Memory B cell (primary cell): ENCODE results near the gene NEK6.
A peak's percentile ranks its signal among the peaks of the same experiment; 100 is the strongest.

Experiments used
- ATAC-seq: fragments of 150-1000 bp; cut with Tn5 transposase; 2 replicates; pipeline ENCODE4 v1.10.0; 2021; ENCODE audit warnings: low read depth, mild to moderate bottlenecking, moderate library complexity
- DNase-seq, 2 donors: peaks; one replicate each; pipeline ENCODE4 v3.0.0; 2022; ENCODE audit warnings: low spot score in 2 of 2
- H3K27ac Mint-ChIP-seq: one replicate; pipeline ENCODE4 v1.8.0; 2022; ENCODE audit warnings: mild to moderate bottlenecking, moderate library complexity, mixed read lengths
- H3K27me3 Mint-ChIP-seq: one replicate; pipeline ENCODE4 v1.8.0; 2022; ENCODE audit warnings: mixed read lengths
- H3K36me3 Mint-ChIP-seq: one replicate; pipeline ENCODE4 v1.8.0; 2022; ENCODE audit warnings: mild to moderate bottlenecking, mixed read lengths
- H3K4me1 Mint-ChIP-seq: one replicate; pipeline ENCODE4 v1.8.0; 2022; ENCODE audit warnings: mixed read lengths
- H3K4me3 Mint-ChIP-seq: one replicate; pipeline ENCODE4 v1.8.0; 2022; ENCODE audit warnings: mild to moderate bottlenecking, moderate library complexity, mixed read lengths
- H3K9me3 Mint-ChIP-seq: one replicate; pipeline ENCODE4 v1.8.0; 2022; ENCODE audit warnings: mixed read lengths

NEK6 gene

GRCh38 chr9:124329206-124329792 is 71.5 kb downstream of the NEK6 start:
- Mint-ChIP-seq H3K27me3 (no peaks in the 10 kb centered on the region), H3K4me3 (no peak overlapping the region), H3K36me3 (peaks cover 27% of the 10 kb centered on the region), H3K27ac (no peak overlapping the region), H3K4me1 (peaks cover 13% of the 10 kb centered on the region), H3K9me3 (no peaks in the 10 kb centered on the region)
- ATAC-seq = no peak
- no peak for DNase-seq

DNA sequence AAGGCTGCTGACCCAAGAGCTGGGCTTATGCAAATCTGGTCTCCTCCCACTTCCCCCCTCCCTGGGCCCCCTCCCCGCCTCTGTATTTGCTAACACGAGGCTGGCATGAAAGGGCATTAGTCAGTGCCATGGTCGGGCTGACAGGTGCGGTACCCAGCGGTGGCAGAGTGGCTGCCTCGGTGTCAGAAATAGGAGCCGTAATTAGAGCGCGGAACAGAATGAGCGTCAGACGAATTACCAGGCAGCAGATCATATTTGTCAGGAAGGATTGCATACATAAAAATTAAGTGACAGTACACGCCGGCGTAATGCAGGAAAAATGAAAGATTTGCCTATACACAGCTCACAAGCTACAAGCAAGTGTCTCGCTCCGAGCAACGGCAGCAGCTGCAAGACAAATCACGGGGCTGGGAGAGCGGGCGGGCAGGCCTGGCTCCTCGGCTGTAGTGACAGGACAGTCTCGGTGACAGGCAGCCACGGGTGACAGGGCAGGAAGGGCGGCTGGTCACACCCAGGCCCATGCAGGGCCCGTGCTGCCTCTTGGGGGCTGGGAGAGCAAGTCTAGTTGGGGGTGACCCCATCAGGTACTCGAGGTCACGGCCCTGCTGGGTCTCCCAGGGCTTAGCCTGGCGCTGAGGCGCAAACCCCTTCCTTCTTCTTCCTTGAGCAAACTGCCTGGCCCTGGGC is 72.4 kb downstream of the NEK6 start:
- DNase-seq = no peak

DNA sequence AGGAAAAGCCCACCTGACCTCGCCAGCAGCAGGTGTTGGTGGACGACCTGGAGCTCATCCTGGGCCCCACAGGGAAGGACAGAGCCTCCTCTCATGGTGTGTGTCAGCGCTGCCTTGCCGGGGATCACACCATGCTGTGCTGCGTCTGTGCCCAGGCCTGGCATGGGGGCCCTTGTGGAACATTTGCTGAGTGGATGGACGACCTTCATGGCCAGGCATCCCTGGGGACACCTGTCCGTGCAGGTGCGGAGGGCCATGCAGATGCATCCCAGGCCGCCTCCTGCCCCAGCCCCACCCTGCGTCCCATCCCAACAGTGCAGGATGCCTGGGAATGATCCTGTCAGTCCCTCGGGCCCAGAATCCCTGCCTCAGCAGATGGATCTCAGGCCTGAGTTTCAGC is 73.8 kb downstream of the NEK6 start:
- DNase-seq (no peak), ATAC-seq (no peak)
- H3K36me3 Mint-ChIP-seq = peaks cover 42% of the 10 kb centered on the region
- H3K27ac Mint-ChIP-seq = no peak overlapping the region
- peaks cover 4% of the 10 kb centered on the region for H3K4me1 Mint-ChIP-seq
- H3K9me3 Mint-ChIP-seq = no peaks in the 10 kb centered on the region
- H3K4me3 Mint-ChIP-seq = no peak overlapping the region
- H3K27me3 Mint-ChIP-seq = no peaks in the 10 kb centered on the region

More for the DNA sequence above, 72.4 kb downstream of the NEK6 start:
- H3K9me3 Mint-ChIP-seq = no peaks in the 10 kb centered on the region
- no peak overlapping the region for H3K27ac Mint-ChIP-seq
- H3K36me3 Mint-ChIP-seq = peaks cover 32% of the 10 kb centered on the region
- H3K27me3 Mint-ChIP-seq = no peaks in the 10 kb centered on the region
- no peak for ATAC-seq
- H3K4me1 Mint-ChIP-seq = peaks cover 7% of the 10 kb centered on the region
- H3K4me3 Mint-ChIP-seq = no peak overlapping the region

DNA sequence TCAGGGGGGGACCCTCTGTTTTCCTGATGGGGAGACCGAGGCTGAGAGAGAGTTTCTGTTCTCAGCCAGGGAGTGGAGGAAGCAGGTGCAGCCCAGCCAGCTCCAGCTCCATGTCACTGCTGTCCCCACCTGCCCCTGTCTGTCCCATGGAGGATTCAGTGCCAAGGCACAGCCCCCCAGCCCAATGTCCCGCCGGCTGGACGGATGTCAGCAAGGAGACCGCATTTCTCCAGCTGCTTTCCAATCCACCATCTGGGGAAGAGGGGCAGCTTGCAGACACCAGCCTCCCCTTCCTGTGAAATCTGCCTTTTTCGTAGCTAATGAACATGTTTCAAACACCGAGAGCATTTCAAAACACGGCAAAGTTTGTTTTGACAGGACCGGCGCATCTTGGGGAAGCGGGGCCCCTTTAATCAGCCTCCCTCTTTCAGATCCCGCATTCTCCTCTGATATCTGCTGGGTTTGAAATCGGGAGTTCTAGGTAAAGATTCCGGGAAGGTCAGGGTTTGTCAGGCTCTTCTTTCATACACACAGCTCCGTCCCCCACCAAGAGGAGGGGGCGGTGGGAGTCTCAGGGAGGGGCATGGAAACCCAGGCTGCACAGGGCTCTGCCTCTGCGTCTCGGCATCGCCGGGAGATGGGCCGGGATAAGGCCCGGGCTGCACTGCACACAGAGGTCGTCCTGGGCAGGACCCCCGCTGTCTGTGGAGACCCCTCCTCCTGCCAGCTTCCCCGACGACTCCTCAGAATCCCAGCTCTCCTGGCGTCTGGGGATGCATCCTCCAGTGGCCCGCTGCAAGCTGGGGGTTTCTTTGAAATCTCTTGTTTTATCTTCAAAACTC is 74.8 kb downstream of the NEK6 start:
- DNase-seq = no peak
- no peak overlapping the region for H3K4me3 Mint-ChIP-seq
- ATAC-seq = no peak
- H3K4me1 Mint-ChIP-seq = peaks cover 4% of the 10 kb centered on the region
- H3K27me3 Mint-ChIP-seq = no peaks in the 10 kb centered on the region
- no peaks in the 10 kb centered on the region for H3K9me3 Mint-ChIP-seq
- H3K27ac Mint-ChIP-seq = no peak overlapping the region
- peaks cover 44% of the 10 kb centered on the region for H3K36me3 Mint-ChIP-seq

GRCh38 chr9:124333203-124333579 is 75.4 kb downstream of the NEK6 start:
- Mint-ChIP-seq H3K9me3 (no peaks in the 10 kb centered on the region), H3K36me3 (peaks cover 44% of the 10 kb centered on the region), H3K27ac (no peak overlapping the region), H3K27me3 (no peaks in the 10 kb centered on the region), H3K4me3 (no peak overlapping the region), H3K4me1 (peaks cover 4% of the 10 kb centered on the region)
- no peak for DNase-seq
- ATAC-seq = no peak

DNA sequence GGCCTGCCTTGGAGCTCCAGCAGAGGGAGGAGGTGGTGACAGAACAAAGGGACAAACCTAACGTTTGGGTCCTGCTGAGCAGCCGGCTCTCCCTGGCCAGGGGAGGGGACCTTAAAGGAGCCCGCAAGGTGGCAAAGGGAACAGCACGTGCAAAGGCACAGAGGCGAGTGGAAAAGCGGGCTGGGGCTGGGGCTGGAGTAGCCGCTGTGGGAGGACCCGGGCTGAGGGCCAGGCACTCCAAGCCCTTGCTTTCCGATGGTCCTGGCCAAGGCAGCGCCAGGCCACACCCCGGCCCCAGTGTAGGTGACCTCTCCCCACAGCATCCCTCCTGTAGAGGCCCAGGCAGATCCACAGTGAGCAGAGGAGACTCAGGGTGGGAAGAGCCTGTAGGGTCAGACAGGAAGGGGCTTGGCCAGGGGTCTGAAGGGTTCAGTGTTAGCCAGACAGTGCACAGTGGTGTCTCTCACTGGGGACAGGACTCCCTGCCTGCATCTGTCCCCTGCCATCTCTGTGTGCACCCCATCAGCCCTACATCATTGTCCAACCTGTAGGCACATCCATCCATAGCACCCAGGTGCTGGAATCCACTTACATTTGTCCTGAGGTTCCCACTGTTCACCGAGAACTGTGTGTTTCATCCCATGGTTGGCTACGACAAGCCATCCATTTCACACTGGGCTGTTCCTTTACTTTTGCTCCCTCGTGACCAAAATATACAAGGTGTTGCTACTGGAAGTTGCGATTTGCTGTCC is 77.0 kb downstream of the NEK6 start:
- DNase-seq (no peak), ATAC-seq (no peak)
- Mint-ChIP-seq H3K27ac (peak overlapping the region; percentile 45), H3K4me3 (no peak overlapping the region), H3K4me1 (peaks cover 4% of the 10 kb centered on the region), H3K9me3 (no peaks in the 10 kb centered on the region), H3K27me3 (no peaks in the 10 kb centered on the region), H3K36me3 (peaks cover 46% of the 10 kb centered on the region)

DNA sequence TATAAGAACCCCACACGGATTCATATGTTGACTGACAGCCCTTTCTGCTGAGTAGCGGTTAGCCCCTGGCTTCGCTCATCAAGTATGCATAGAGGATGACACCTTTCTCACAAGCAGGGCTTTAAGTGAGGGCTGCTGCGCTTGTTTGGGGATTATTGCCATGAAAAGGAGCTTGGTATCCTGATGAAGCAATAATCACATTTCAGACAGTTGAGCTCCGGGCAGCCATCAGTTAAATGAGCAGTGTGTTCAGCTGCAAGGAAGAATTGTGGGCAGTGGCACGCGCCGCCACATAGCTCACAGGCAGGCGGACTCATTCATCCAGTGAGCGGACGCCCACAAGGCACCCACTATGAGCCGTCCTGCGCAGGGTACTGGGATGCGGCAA is 77.6 kb downstream of the NEK6 start:
- peaks cover 4% of the 10 kb centered on the region for H3K4me1 Mint-ChIP-seq
- H3K9me3 Mint-ChIP-seq = no peaks in the 10 kb centered on the region
- DNase-seq = no peak
- peaks cover 44% of the 10 kb centered on the region for H3K36me3 Mint-ChIP-seq
- H3K4me3 Mint-ChIP-seq = no peak overlapping the region
- no peaks in the 10 kb centered on the region for H3K27me3 Mint-ChIP-seq
- ATAC-seq = no peak
- H3K27ac Mint-ChIP-seq = peak overlapping the region; percentile 53

- H3K36me3 Mint-ChIP-seq = peaks cover 44% of the 10 kb centered on the region
- no peaks in the 10 kb centered on the region for H3K9me3 Mint-ChIP-seq
- H3K27me3 Mint-ChIP-seq = no peaks in the 10 kb centered on the region
- no peak overlapping the region for H3K27ac Mint-ChIP-seq
- no peak overlapping the region for H3K4me3 Mint-ChIP-seq
- DNase-seq (no peak), ATAC-seq (no peak)
- peaks cover 4% of the 10 kb centered on the region for H3K4me1 Mint-ChIP-seq
Measured at GRCh38 chr9:124337562-124337961, 79.8 kb downstream of the NEK6 start.

GRCh38 chr9:124339603-124340146 is 81.9 kb downstream of the NEK6 start:
- Mint-ChIP-seq H3K27ac (no peak overlapping the region), H3K27me3 (no peaks in the 10 kb centered on the region), H3K9me3 (no peaks in the 10 kb centered on the region), H3K36me3 (peaks cover 38% of the 10 kb centered on the region), H3K4me1 (no peaks in the 10 kb centered on the region), H3K4me3 (no peak overlapping the region)
- no peak for DNase-seq
- ATAC-seq = no peak

DNA sequence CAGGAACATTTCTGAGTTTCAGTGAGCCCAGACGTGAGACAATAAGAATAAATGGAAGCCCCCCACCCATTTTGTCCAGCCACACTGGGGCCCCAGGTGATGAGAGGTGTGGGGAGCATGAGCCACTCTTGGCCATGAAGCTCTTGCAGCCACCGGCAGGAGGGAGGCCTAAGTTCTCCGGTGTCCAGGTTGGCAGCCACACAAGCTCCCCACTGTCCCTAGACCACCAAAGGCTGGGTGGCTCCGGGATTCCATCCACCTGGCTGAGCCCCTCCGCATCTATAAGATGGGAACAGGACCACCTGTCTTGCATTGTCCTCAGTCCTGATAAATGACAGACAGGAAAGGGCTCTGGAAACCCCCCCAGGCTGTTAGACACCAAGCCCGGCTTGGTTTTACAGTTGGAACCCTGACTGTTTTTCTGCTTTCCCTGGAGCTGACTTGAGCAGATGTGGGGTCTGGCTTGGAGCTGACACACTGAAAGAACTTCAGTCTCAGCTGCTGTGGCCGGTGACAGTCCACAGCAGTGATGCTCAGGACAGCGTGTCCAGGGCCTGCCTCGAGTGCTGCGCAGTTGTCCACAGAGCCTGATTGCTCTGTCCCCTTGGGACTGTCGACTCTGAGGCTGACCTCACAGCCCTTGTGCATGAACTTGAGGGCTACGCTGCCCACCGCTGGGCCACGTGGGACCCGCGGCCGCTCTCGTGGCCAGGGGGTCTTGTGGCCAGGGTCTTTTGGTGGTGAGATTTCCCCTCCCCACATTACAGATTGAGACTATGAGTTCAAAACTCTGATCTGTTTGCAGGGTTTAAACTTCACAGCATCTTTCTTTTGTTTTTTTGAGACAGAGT is 82.7 kb downstream of the NEK6 start:
- Mint-ChIP-seq H3K36me3 (peaks cover 32% of the 10 kb centered on the region), H3K9me3 (no peaks in the 10 kb centered on the region), H3K27ac (no peak overlapping the region), H3K4me3 (no peak overlapping the region), H3K4me1 (no peaks in the 10 kb centered on the region), H3K27me3 (no peaks in the 10 kb centered on the region)
- ATAC-seq = no peak
- DNase-seq = no peak

GRCh38 chr9:124341455-124342170 is 83.9 kb downstream of the NEK6 start:
- no peak overlapping the region for H3K27ac Mint-ChIP-seq
- H3K27me3 Mint-ChIP-seq = no peaks in the 10 kb centered on the region
- H3K4me1 Mint-ChIP-seq = no peaks in the 10 kb centered on the region
- ATAC-seq (no peak), DNase-seq (no peak)
- no peak overlapping the region for H3K4me3 Mint-ChIP-seq
- peaks cover 25% of the 10 kb centered on the region for H3K36me3 Mint-ChIP-seq
- no peaks in the 10 kb centered on the region for H3K9me3 Mint-ChIP-seq

GRCh38 chr9:124342402-124342775 is 84.6 kb downstream of the NEK6 start:
- no peak overlapping the region for H3K4me3 Mint-ChIP-seq
- no peak for ATAC-seq
- H3K27me3 Mint-ChIP-seq = no peaks in the 10 kb centered on the region
- DNase-seq = no peak
- no peaks in the 10 kb centered on the region for H3K4me1 Mint-ChIP-seq
- no peaks in the 10 kb centered on the region for H3K9me3 Mint-ChIP-seq
- H3K27ac Mint-ChIP-seq = peak overlapping the region; percentile 63
- H3K36me3 Mint-ChIP-seq = peaks cover 22% of the 10 kb centered on the region
